Stimulated activated naive CD8-positive, alpha-beta T cell treated with anti-CD3 and anti-CD28 coated beads, Interleukin-15, Interleukin-2, amounts not matched to agents 100 U/mL and 50 U/mL, for 24 hours (primary cell): ENCODE data around the gene ADCY2.

Experiments used
- ATAC-seq: fragments of 150-1000 bp; cut with Tn5 transposase; one replicate; pipeline ENCODE4 v1.10.0; 2021
- DNase-seq: peaks from one replicate; pipeline ENCODE4 v3.0.0; 2021

ADCY2 gene

GRCh38 chr5:7745882-7746610, 350.1 kb downstream of the ADCY2 start:
- no peak for ATAC-seq
- DNase-seq = peak; percentile 65

GRCh38 chr5:7747728-7748127, 351.8 kb downstream of the ADCY2 start:
- ATAC-seq (no peak), DNase-seq (no peak)

DNA sequence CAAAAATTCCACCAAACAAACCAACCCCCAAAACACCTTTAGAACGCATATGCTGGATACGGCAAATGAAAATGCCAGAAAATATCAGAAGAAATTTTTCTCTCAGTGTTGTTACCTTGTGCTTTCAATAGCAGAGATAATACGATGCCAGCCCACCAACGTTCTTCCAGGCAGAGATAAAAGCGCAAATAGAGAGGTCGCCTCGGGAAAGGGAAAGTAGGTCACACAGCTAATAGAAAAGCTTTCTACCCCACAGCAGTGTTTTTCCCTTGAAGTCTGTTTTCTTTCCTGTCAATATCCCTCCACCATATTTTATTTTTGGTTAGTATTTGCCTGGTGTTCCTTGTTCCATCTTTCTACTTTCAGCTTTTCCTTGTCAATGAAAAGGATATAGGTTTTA, 353.7 kb downstream of the ADCY2 start:
- no peak for DNase-seq
- ATAC-seq = no peak

GRCh38 chr5:7751874-7752273, 355.9 kb downstream of the ADCY2 start:
- no peak for DNase-seq
- no peak for ATAC-seq

DNA sequence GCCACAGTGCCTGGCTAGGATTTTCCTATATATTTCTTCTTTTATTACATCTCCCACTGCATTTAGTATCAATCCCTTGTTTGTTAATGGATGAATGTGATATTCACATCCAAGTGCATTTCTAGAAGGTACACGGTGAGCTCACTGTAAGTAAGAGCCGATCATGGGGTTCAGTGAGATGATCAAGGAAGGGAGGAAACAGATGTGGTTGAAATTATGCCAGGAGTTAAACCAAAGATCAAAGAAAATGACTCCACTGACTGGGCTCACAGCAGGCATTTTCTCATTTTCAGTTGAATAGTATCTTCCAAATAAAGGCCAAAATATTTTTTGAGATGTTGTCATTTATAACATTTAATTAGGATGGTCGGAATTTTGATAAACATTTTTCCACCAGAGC, 357.2 kb downstream of the ADCY2 start:
- DNase-seq = no peak
- ATAC-seq = no peak

DNA sequence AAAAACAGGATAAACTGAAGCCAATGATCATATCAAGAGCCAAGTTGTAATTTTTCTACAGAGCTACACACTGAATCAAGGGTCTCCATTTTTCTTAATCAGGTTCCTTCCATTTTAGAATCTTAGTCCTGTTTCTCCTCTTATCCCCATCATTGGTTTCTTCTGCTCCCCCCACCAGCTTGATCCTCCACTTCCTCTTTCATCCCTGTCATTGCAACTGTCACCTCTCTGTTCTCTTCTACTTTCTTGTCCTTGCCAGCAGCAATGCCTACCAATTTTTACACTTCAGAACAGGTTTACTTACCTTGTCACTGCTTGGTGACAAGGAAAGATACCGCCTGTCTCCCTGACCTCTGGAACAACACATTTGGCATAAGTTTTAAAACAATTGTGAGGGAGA, 357.7 kb downstream of the ADCY2 start:
- DNase-seq (no peak), ATAC-seq (no peak)

DNA sequence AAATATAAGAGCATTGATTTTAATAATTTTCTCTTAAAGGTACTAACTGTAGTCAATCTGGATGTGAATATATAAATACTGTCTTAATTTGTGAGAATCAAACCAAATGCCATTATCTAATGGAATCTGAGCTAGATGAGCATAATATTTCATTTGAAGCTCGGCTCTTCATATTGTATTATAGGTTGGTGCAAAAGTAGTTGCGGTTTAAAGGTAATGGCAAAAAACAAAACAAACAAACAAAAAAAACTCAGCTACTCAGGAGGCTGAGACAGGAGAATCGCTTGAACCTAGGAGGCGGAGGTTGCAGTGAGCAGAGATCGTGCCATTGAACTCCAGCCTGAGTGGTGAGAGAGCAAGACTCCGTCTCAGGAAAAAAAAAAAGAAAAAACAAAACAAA, 358.6 kb downstream of the ADCY2 start:
- no peak for DNase-seq
- ATAC-seq = no peak

DNA sequence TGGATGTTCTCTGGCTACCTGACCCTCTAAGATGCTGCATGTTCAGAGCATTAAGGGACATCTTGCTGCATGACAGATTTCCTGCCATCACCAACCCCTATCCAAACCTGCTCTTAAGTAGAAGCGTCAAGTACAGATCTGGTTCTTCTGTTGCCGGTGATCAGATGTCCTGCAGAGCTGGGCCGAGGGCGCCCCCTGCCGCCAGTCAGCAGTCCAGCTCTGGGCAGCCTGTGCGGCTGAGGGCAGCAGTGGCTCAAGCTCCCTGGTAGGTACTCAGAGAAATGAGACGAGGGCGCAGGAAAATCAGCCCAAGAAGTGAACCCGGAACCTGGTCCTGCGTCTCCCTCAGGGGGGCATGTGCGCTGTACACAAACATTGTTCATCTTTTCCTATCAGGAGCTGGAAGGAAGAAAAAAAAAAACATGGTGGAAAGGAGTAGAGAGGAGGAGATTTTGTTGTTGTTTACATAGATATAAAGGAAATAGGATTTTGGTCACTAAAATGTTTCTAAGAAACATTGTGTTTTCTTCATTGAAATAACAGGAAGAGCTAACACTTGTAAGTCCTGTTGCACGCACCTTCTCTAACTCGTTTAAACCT, 359.2 kb downstream of the ADCY2 start:
- peak; percentile 28 for ATAC-seq
- DNase-seq = peak; percentile 47

GRCh38 chr5:7755958-7756357, 360.0 kb downstream of the ADCY2 start:
- ATAC-seq (no peak), DNase-seq (no peak)

DNA sequence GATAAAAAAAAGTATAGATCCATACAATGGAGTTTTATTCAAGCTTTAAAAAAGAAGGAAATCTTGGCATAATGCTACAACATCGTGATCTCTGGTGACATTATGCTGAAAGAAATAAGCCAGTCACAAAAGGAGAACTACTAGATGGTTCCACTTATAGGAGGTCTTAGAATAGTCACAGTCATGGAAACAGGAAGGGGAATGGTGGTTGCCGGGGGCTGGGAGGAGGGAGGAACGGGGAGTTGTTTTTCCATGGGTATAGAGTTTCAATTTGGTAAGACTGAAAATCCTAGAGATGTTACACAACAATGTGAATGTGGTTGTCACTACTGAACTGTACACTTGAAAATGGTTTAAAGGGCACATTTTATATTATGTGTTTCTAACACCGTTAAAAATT, 360.5 kb downstream of the ADCY2 start:
- no peak for ATAC-seq
- DNase-seq = no peak

DNA sequence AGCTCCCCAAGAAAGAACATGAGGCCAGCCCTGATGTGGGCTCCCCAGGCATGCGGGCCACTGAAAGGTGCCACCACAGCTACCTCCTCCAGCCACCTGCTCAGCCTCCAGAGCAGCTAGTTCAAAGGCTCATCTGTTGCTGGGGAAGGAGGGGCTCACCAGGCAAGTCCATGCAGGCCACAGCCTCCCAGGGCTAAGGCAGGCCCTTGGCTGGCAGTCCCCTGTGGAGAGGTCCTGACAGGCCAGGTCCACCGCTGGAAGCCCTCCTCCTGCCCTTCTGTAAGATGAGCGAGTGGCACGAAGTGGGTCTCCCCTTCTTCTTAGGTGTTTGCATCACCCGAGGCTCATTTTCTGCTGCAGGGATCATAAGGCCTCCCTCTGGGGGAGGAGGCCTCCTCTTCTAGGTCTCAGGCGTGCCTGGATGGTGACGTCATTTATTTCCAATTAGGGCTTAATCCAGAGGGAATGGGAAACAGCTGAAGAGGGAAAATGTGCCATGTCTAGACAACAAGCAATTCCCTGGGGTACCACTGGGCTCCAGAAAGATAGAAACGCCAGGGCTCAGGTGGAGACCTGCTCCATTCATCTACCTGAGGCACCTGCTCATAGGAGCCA, 363.4 kb downstream of the ADCY2 start:
- DNase-seq (no peak), ATAC-seq (no peak)

DNA sequence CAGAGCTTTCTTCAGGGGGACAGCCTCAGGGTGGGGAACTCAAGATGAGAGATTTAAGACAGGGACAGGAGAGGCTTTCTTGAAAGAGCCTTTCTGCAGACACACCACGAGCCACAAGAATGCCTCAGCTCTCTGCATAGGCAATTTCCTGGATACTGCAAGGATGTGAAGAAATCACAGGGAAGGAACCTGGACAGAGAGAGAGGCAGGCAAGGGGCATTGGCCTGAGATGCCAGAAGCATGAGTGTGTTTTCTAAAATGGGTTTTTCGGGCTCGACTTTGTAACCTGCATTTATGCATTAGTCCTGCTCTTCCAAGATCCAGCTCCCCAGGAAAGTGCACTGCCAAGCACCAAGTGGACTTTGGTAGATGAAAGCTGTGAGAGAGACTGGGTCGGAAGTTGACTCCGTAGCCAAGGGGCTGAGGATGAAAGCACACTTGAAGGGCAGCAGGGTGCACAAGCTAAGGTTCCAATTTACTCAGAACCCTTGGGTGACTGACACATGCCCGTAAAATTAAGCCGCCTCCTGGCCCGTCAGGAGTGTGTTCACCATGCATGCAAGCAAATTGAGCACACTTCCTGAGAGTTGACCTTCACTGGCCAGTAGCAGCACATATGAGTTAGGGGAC, 364.1 kb downstream of the ADCY2 start:
- ATAC-seq = no peak

DNA sequence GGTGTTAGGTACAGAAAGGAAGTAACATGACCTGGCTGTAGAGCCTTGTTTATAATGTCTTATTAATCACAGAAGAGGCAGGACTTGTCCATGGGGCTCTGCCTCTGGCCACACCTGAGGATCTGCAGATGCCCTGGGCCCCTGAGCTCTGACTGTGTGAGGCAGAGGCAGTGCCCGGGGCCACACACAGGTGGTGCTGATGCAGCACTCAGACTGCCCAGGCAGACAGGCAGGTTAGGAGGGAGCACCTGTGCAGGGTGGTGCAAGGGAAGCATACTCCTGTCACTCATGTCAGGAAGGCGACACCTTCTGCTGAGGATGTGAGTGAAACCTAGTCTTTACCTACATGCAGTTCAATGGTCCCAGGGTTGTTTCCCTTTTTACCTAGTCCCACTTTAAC, 366.3 kb downstream of the ADCY2 start:
- DNase-seq = no peak
- no peak for ATAC-seq

More for the DNA sequence above, 364.1 kb downstream of the ADCY2 start:
- no peak for DNase-seq

GRCh38 chr5:7763621-7764072, 367.7 kb downstream of the ADCY2 start:
- DNase-seq (no peak), ATAC-seq (no peak)

- DNase-seq (no peak), ATAC-seq (no peak)
These were observed 368.5 kb downstream of the ADCY2 start for GRCh38 chr5:7764452-7764851.

- no peak for ATAC-seq
- DNase-seq = no peak
These were observed 374.5 kb downstream of the ADCY2 start for GRCh38 chr5:7770436-7770835.

- DNase-seq (no peak), ATAC-seq (no peak)
These were observed 376.2 kb downstream of the ADCY2 start for GRCh38 chr5:7772141-7772540.

- DNase-seq = no peak
These were observed 377.2 kb downstream of the ADCY2 start for GRCh38 chr5:7773178-7773577.

DNA sequence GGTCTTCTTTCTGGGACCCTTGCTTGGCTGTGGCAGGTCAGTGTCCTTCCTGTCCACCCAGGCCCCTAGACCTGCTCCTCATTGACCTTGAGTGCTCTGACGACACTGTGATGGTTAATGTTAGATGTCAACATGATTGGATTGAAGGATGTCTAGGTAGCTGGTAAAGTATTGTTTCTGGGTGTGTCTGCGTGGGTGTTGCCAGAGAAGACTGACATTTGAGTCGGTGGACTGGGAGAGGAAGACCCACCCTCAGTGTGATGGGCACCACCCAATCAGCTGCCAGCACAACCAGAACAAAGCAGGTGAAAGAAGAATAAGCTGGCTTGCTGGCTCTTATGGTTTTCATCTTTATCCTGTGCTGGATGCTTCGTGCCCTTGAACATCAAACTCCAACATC, 380.5 kb downstream of the ADCY2 start:
- DNase-seq = no peak
- ATAC-seq = no peak

More at GRCh38 chr5:7773178-7773577, 377.2 kb downstream of the ADCY2 start:
- no peak for ATAC-seq

GRCh38 chr5:7779019-7780005, 383.4 kb downstream of the ADCY2 start:
- peak; percentile 58 for ATAC-seq
- no peak for DNase-seq

DNA sequence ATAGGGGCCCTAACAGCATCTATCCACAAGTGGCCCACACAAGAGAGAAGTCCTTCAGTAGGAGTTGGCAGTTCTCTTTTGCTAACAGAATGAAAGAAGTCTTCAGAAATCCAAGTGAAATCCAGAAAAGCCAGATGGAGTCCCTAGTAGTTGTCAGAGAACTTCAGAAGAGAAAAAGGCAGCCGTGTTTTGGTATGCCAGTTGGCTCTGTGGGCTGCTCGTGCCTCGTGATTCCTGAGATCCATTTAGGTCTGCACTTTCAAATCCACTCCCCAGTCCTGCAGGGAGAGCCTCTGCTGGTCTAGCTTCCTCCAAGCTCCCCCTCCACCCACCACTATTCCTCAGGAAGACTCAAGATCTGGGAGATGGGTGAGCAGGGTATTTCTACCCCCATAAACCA, 386.0 kb downstream of the ADCY2 start:
- DNase-seq = no peak
- no peak for ATAC-seq
